WTC11 (cell line): ENCODE results near the gene SORT1. TPM values are rescaled to one million over a fixed set of nuclear protein-coding genes. Genes with fewer than 3 reads are reported as not detected.

Experiments
- ATAC-seq: fragments of 200-7000 bp; cut with Tn5 transposase; 2 replicates; pipeline ENCODE4 v1.10.0; 2021; ENCODE audit warnings: mild to moderate bottlenecking, moderate library complexity
- CTCF ChIA-PET: fragments of 300-600 bp; sonication (Branson Sonifier 250); formaldehyde crosslinking; loops from one replicate; lab custom pipeline; 2021; ENCODE audit warnings: antibody characterized with exemption; lab: Charles Lee
- POLR2A ChIA-PET: fragments of 350-600 bp; sonication (Branson Sonifier 250); formaldehyde crosslinking; loops from one replicate; lab custom pipeline; 2021; ENCODE audit warnings: antibody characterized with exemption; lab: Charles Lee
- DNase-seq: peaks from one replicate; pipeline ENCODE4 v3.0.0; 2021; ENCODE audit warnings: low spot score
- H3K27ac Mint-ChIP-seq: 2 replicates; pipeline ENCODE4 v1.8.0; 2021; ENCODE audit warnings: mixed read lengths
- H3K27me3 Mint-ChIP-seq: 2 replicates; pipeline ENCODE4 v1.8.0; 2021; ENCODE audit warnings: low read depth, mild to moderate bottlenecking, moderate library complexity, mixed read lengths
- H3K36me3 Mint-ChIP-seq: 2 replicates; pipeline ENCODE4 v1.8.0; 2021; ENCODE audit warnings: mixed read lengths
- H3K4me1 Mint-ChIP-seq: 2 replicates; pipeline ENCODE4 v1.8.0; 2022; ENCODE audit warnings: mixed read lengths
- H3K4me3 Mint-ChIP-seq: 2 replicates; pipeline ENCODE4 v1.8.0; 2021; ENCODE audit warnings: mild to moderate bottlenecking, moderate library complexity, mixed read lengths
- H3K9me3 Mint-ChIP-seq: 2 replicates; pipeline ENCODE4 v1.8.0; 2021; ENCODE audit warnings: mixed read lengths
- JAZF1 ChIP-seq: fragments of 250-450 bp; sonication (Bioruptor Pico); IDR thresholded peaks from 2 replicates; pipeline ENCODE4 v1.9.0; 2021; ENCODE audit warnings: moderate library complexity, mild to moderate bottlenecking, inconsistent platforms
- NFYB ChIP-seq: sonication (generic); formaldehyde crosslinking; conservative IDR thresholded peaks from 2 replicates; pipeline ENCODE4 v1.8.0; 2022; ENCODE audit warnings: low read depth, missing genetic modification reagents
- NR1H2 ChIP-seq: sonication (generic); formaldehyde crosslinking; IDR thresholded peaks from 2 replicates; pipeline ENCODE4 v1.9.0; 2021; ENCODE audit warnings: mild to moderate bottlenecking, moderate library complexity, missing genetic modification reagents
- OVOL2 ChIP-seq: fragments of 250-450 bp; sonication (Bioruptor Pico); IDR thresholded peaks from 2 replicates; pipeline ENCODE4 v1.9.0; 2021; ENCODE audit warnings: mild to moderate bottlenecking, borderline replicate concordance
- RELA ChIP-seq: sonication (generic); formaldehyde crosslinking; IDR thresholded peaks from 2 replicates; pipeline ENCODE4 v1.8.1; 2022; ENCODE audit warnings: missing genetic modification reagents, mild to moderate bottlenecking, borderline replicate concordance
- RORB ChIP-seq: fragments of 250-450 bp; sonication (Bioruptor Pico); IDR thresholded peaks from 2 replicates; pipeline ENCODE4 v1.9.0; 2021; ENCODE audit warnings: mild to moderate bottlenecking
- SOX15 ChIP-seq: fragments of 250-450 bp; sonication (Bioruptor Pico); IDR thresholded peaks from 2 replicates; pipeline ENCODE4 v1.9.0; 2021; ENCODE audit warnings: mild to moderate bottlenecking
- TP53 ChIP-seq: sonication (generic); formaldehyde crosslinking; IDR thresholded peaks from 2 replicates; pipeline ENCODE4 v1.8.1; 2023; ENCODE audit warnings: mild to moderate bottlenecking, missing genetic modification reagents
- ZNF671 ChIP-seq: fragments of 250-450 bp; sonication (Bioruptor Pico); IDR thresholded peaks from 2 replicates; pipeline ENCODE4 v1.8.0; 2021; ENCODE audit warnings: mild to moderate bottlenecking
- total RNA-seq: library from RNA; stranded (reverse); gene quantifications from 3 replicates; pipeline ENCODE4 v1.2.3, GENCODE V29; 2021
- TF ChIP-seq, protein P1 (sequence below): sonication (generic); formaldehyde crosslinking; IDR thresholded peaks from 2 replicates; pipeline ENCODE4 v1.8.0; 2023; ENCODE audit warnings: missing genetic modification reagents
- TF ChIP-seq, protein P2 (sequence below): sonication (generic); formaldehyde crosslinking; IDR thresholded peaks from 2 replicates; pipeline ENCODE4 v1.8.0; 2023; ENCODE audit warnings: missing genetic modification reagents, mild to moderate bottlenecking, borderline replicate concordance
- TF ChIP-seq, protein P3 (sequence below): fragments of 250-450 bp; sonication (Bioruptor Pico); IDR thresholded peaks from 2 replicates; pipeline ENCODE4 v2.1.2; 2022; ENCODE audit warnings: mild to moderate bottlenecking, moderate library complexity

SORT1 gene
- total RNA-seq, 1 experiment from 2014 or later = 55.9 TPM

DNA sequence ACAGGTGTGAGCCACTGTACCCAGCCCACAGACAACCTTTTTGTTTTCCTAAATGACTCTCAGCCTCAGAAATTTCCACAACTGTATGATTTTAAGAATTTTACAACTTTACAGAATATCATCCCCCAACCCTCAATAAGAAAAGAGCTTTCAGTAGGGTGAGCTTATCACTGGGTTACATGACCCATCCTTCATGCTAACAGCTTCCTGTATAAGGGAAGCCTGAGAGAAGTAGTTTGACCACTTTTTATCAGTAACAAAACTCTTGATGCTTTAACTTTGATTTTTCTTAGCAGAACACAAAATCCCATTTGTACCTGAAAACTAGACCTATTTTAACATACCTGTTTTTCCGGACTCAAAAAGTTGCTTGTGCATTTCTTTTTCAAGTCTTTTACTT, 81.2 kb downstream of the SORT1 start:
- TF ChIP-seq, protein P1, sequence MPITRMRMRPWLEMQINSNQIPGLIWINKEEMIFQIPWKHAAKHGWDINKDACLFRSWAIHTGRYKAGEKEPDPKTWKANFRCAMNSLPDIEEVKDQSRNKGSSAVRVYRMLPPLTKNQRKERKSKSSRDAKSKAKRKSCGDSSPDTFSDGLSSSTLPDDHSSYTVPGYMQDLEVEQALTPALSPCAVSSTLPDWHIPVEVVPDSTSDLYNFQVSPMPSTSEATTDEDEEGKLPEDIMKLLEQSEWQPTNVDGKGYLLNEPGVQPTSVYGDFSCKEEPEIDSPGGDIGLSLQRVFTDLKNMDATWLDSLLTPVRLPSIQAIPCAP (CRISPR knock-in tag) = no peak
- no peak for TF ChIP-seq RORB (CRISPR knock-in tag)
- TF ChIP-seq, protein P2, sequence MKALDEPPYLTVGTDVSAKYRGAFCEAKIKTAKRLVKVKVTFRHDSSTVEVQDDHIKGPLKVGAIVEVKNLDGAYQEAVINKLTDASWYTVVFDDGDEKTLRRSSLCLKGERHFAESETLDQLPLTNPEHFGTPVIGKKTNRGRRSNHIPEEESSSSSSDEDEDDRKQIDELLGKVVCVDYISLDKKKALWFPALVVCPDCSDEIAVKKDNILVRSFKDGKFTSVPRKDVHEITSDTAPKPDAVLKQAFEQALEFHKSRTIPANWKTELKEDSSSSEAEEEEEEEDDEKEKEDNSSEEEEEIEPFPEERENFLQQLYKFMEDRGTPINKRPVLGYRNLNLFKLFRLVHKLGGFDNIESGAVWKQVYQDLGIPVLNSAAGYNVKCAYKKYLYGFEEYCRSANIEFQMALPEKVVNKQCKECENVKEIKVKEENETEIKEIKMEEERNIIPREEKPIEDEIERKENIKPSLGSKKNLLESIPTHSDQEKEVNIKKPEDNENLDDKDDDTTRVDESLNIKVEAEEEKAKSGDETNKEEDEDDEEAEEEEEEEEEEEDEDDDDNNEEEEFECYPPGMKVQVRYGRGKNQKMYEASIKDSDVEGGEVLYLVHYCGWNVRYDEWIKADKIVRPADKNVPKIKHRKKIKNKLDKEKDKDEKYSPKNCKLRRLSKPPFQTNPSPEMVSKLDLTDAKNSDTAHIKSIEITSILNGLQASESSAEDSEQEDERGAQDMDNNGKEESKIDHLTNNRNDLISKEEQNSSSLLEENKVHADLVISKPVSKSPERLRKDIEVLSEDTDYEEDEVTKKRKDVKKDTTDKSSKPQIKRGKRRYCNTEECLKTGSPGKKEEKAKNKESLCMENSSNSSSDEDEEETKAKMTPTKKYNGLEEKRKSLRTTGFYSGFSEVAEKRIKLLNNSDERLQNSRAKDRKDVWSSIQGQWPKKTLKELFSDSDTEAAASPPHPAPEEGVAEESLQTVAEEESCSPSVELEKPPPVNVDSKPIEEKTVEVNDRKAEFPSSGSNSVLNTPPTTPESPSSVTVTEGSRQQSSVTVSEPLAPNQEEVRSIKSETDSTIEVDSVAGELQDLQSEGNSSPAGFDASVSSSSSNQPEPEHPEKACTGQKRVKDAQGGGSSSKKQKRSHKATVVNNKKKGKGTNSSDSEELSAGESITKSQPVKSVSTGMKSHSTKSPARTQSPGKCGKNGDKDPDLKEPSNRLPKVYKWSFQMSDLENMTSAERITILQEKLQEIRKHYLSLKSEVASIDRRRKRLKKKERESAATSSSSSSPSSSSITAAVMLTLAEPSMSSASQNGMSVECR (CRISPR knock-in tag) = no peak
- no peak overlapping the region for H3K27ac Mint-ChIP-seq
- no peaks in the 10 kb centered on the region for H3K27me3 Mint-ChIP-seq
- POLR2A ChIA-PET = no interaction called here
- peaks cover 11% of the 10 kb centered on the region for H3K4me1 Mint-ChIP-seq
- ATAC-seq = no peak
- H3K4me3 Mint-ChIP-seq = no peak overlapping the region
- no peak for DNase-seq
- CTCF ChIA-PET = no interaction called here
- H3K36me3 Mint-ChIP-seq = peaks cover 54% of the 10 kb centered on the region
- H3K9me3 Mint-ChIP-seq = no peaks in the 10 kb centered on the region

DNA sequence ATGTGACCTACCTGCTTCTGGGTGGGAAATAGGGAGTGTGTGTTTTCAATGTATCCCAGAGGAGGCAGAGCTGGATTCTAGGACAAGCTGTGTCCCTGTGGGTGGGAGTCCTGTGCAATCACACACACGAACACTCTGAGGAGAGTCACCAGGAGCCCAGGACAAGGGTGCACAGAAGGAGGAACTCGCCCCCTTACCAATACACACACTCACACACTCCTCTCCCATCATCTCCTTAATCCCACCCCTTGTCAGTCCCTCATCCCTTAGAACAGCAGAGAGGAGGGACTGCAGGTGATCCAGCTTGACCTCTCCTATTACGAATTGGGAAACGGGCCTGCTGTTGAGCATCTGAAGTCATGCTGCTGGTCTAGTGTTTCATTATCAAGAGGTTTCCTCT, 82.4 kb downstream of the SORT1 start:
- ATAC-seq = no peak
- Mint-ChIP-seq H3K9me3 (no peaks in the 10 kb centered on the region), H3K27ac (no peak overlapping the region), H3K4me1 (peaks cover 11% of the 10 kb centered on the region), H3K4me3 (no peak overlapping the region), H3K36me3 (peaks cover 41% of the 10 kb centered on the region), H3K27me3 (no peaks in the 10 kb centered on the region)
- DNase-seq = no peak
- ChIA-PET CTCF (no interaction called here), POLR2A (no interaction called here)
- TF ChIP-seq RELA (no peak), ZNF671 (no peak)

DNA sequence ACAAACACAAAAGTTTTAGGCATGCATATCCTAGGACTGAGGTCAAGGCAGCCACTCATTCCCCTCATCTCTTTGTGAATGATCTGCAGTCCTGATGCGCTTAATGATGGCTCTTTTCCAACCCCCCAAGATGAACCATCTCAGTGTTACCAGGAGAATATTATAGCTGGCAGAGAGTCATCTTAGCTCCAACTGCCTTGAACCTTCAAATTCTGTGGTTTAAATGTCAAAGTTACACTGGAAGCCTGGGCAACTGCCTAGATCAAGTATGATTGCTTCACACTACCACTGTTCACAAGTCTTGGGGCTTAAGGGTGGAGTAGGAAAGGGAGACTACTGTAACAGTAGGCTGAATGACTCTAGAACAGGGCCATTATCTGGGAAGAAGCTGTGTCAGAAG, 82.9 kb downstream of the SORT1 start:
- POLR2A ChIA-PET = no interaction called here
- CTCF ChIA-PET = no interaction called here
- peaks cover 38% of the 10 kb centered on the region for H3K36me3 Mint-ChIP-seq
- H3K4me3 Mint-ChIP-seq = no peak overlapping the region
- TF ChIP-seq, protein P3, sequence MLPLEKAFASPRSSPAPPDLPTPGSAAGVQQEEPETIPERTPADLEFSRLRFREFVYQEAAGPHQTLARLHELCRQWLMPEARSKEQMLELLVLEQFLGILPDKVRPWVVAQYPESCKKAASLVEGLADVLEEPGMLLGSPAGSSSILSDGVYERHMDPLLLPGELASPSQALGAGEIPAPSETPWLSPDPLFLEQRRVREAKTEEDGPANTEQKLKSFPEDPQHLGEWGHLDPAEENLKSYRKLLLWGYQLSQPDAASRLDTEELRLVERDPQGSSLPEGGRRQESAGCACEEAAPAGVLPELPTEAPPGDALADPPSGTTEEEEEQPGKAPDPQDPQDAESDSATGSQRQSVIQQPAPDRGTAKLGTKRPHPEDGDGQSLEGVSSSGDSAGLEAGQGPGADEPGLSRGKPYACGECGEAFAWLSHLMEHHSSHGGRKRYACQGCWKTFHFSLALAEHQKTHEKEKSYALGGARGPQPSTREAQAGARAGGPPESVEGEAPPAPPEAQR = no peak
- TF ChIP-seq JAZF1 (CRISPR knock-in tag) (no peak), NR1H2 (CRISPR knock-in tag) (no peak)
- no peaks in the 10 kb centered on the region for H3K9me3 Mint-ChIP-seq
- no peak overlapping the region for H3K27ac Mint-ChIP-seq
- DNase-seq (no peak), ATAC-seq (no peak)
- no peaks in the 10 kb centered on the region for H3K27me3 Mint-ChIP-seq
- peaks cover 8% of the 10 kb centered on the region for H3K4me1 Mint-ChIP-seq

DNA sequence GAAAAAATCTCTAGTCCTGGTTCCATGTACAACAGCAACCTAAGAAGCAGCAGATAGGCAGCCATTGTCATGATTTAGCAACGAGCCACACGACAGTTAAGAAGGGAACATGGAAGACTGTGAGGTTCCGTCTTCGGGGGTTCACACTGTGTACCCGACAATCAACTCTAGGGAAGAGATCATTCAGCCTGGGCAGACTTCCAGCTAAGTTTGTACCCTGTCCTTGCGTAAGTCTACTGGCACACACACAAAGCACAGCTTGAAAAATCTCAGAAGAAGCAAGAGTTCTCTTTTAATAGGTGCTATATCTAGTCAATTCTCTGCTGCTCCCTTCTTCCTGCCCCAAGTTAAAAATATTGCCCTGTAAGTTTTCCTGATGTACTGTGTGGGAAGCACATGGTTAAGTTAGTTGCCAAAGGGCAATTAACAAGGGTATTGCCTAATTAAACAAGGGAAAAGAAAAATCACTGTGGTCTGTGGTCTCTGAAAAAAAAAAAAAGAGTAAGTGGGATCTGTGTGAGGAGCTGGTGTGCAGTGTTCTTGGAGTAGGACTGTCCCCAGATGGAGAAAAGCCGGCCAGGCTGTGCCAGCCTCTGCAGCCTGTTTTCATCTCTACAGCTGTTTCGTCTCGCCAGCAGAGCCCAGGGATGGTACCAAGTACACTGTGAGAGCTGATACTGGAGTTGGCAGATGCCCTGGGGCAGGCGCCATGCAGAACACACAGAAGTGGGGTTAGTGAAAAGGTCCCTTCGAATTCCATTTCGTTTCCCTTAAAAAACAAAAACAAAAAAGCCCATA, 84.5 kb downstream of the SORT1 start:
- Mint-ChIP-seq H3K27me3 (no peaks in the 10 kb centered on the region), H3K9me3 (no peaks in the 10 kb centered on the region), H3K27ac (no peak overlapping the region), H3K4me3 (no peak overlapping the region), H3K4me1 (no peaks in the 10 kb centered on the region), H3K36me3 (peaks cover 38% of the 10 kb centered on the region)
- ChIA-PET POLR2A (interaction anchor here (0.8 kb wide), 1 partner anchor 209 kb away, joined by 3 read pairs; no protein-coding TSS in a partner anchor), CTCF (interaction anchor here (0.6 to 0.9 kb wide), 2 partner anchors 86 to 219 kb away, joined by 3 to 4 read pairs; no protein-coding TSS in a partner anchor)
- DNase-seq (no peak), ATAC-seq (no peak)
- TF ChIP-seq SOX15 (CRISPR knock-in tag) (no peak), NFYB (CRISPR knock-in tag) (no peak), TP53 (CRISPR knock-in tag) (no peak), OVOL2 (CRISPR knock-in tag) (no peak)
